ENCODE measurements around the gene TMEM252.

DNA sequence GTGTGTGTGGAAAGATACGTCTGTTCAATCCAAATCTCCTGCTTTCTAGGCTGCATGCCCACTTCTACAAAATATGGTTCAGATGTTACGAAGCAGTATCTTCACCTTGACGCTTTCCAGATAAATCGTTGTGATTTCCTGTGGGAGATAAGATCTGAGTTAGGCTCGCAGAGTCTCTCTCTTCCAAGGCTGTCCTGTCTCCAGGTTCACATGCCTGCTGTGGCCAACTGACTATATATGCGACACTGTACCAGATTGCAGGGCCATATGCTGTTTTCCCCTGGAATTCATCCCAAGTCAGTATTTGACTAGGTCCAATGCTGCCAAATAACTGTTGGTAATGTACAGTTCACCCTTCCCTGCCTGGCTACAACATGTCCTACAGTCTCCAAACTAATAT is 47.9 kb downstream of the TMEM252 start:
- TF ChIP-seq, protein P1, sequence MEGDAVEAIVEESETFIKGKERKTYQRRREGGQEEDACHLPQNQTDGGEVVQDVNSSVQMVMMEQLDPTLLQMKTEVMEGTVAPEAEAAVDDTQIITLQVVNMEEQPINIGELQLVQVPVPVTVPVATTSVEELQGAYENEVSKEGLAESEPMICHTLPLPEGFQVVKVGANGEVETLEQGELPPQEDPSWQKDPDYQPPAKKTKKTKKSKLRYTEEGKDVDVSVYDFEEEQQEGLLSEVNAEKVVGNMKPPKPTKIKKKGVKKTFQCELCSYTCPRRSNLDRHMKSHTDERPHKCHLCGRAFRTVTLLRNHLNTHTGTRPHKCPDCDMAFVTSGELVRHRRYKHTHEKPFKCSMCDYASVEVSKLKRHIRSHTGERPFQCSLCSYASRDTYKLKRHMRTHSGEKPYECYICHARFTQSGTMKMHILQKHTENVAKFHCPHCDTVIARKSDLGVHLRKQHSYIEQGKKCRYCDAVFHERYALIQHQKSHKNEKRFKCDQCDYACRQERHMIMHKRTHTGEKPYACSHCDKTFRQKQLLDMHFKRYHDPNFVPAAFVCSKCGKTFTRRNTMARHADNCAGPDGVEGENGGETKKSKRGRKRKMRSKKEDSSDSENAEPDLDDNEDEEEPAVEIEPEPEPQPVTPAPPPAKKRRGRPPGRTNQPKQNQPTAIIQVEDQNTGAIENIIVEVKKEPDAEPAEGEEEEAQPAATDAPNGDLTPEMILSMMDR (IDR thresholded peaks at IDR 0.05; ENCODE audit: low read length) = no peak
- no peak for TF ChIP-seq EZH2phosphoT487 (IDR thresholded peaks at IDR 0.05; ENCODE audit: low read length)
- TF ChIP-seq EZH2 (optimal IDR thresholded peaks at IDR 0.05; ENCODE audit: low read depth, low read length) = no peak
